Pancreas (tissue), 10 donors: Measurements from ENCODE around the gene TENM4. TPM values are rescaled to one million over a fixed set of nuclear protein-coding genes. Genes with fewer than 3 reads are reported as not detected.
A peak's percentile ranks its signal among the peaks of the same experiment; 100 is the strongest.

Experiments used
- ATAC-seq, 4 donors: fragments of 200-7000 bp; cut with Tn5 transposase; one replicate each; pipeline versions ENCODE4 v1.8.0 to v1.9.1; 2020; ENCODE audit warnings: mild to moderate bottlenecking in 4 of 4, moderate library complexity in 4 of 4
- DNase-seq, 6 donors: peaks; one replicate each; pipeline ENCODE4 v3.0.0-alpha.2; 2020
- FAIRE-seq: peaks from 2 replicates; lab custom pipeline; 2012; peaks lifted over from hg19 to GRCh38; lab: Jason Lieb, UNC
- H3K27ac ChIP-seq, 4 donors: fragments of 200-600 bp; sonication (generic); 1 replicate in 3 of 4; 2 replicates in 1 of 4; pipeline versions ENCODE4 v1.5.0 to v1.8.0; 2020
- H3K27me3 ChIP-seq, 4 donors: fragments of 200-600 bp; one replicate each; pipeline ENCODE4 v1.8.0; 2021
- H3K36me3 ChIP-seq, 3 donors: fragments of 200-600 bp; sonication (generic) in 1 of 3; one replicate each; pipeline versions ENCODE4 v1.5.0 to v1.8.0; 2020 to 2021
- H3K4me1 ChIP-seq, 3 donors: fragments of 200-600 bp; one replicate each; pipeline ENCODE4 v1.8.0; 2021
- H3K4me3 ChIP-seq, 4 donors: fragments of 200-600 bp; sonication (generic) in 2 of 4; one replicate each; pipeline versions ENCODE4 v1.5.0 to v1.8.0; 2020 to 2021
- H3K9me3 ChIP-seq, 4 donors: fragments of 200-600 bp; one replicate each; pipeline ENCODE4 v1.8.0; 2021
- CTCF ChIP-seq, 4 donors: fragments of 200-600 bp; sonication (generic) in 3 of 4; IDR thresholded peaks; one replicate each; pipeline versions ENCODE4 v1.5.0 to v1.8.0; 2021; ENCODE audit warnings: antibody characterized with exemption in 4 of 4
- WGBS, 2 donors: extraction: QIAGEN DNeasy Blood & Tissue Kit; methylation state at CpG; one replicate each; pipeline ENCODE4 v1.1.7; 2013; 5-methylcytosine and 5-hydroxymethylcytosine counted together
- intact Hi-C, 3 donors: fragments of 100-400 bp; cut with DNase I; formaldehyde crosslinking; loops; one replicate each; pipeline versions ENCODE4 v1.11.1 to v1.14.2; 2022
- polyA plus RNA-seq, 2 donors: library from polyadenylated mRNA; stranded (reverse); fragments of 200-250 nt; gene quantifications; one replicate each; pipeline ENCODE4 v1.2.3, GENCODE V29; 2013
- total RNA-seq, 6 donors: library from RNA; stranded (reverse); fragmentation: NEBNext Ultra II Directional in 4 of 6; extraction: Animal tissue kit (Norgen Biotek cat#: 25700) in 4 of 6; gene quantifications; one replicate each; pipeline versions ENCODE4 v1.2.1 to v1.2.4, GENCODE V29; 2021 to 2023
- donor health status: healthy with polysubstance abuse.
- donor health status: DM: no; HTN: no; CAD: no; lungs with moderate emphysema.
- donor health status: DM: no; HTN: no; CAD: no.
- donor health status: control.
- donor health status: control.
- donor health status: Bipolar disorder and iron deficiency.
- donor health status: DM: yes; HTN: yes; CAD: no.
- donor health status: DM: no; HTN: no; CAD: no.
- donor health status: DM: no; HTN: no; CAD: no.
- donor health status: DM: yes; HTN: yes; CAD: no.

The TENM4 gene
- 1 to 10 TPM in 3 of 6 donors, under 1 TPM in 3; 0.37 to 6.8 (median 1.3) TPM for total RNA-seq
- 1 to 10 TPM in 1 of 2 donors, under 1 TPM in 1; 0.91 to 1.6 TPM for polyA plus RNA-seq

- H3K27ac ChIP-seq = peak within 1 kb of the TSS in 1 of 4 donors; percentile 19
- ATAC-seq (peak; percentile 35 to 68 (median 65)), DNase-seq (peak in 5 of 6 donors; percentile 23 to 69 (median 48)), FAIRE-seq (no peak)
- intact Hi-C loops = no loop called here
- no peaks in the 10 kb centered on the region for H3K9me3 ChIP-seq
- TF ChIP-seq CTCF (IDR thresholded peaks at IDR 0.05) = no peak
- peaks cover 0 to 21% (median 6%) of the 10 kb centered on the region in 3 donors for H3K4me1 ChIP-seq
- peaks cover 0 to 24% (median 4%) of the 10 kb centered on the region in 4 donors for H3K27me3 ChIP-seq
- H3K36me3 ChIP-seq = no peaks in the 10 kb centered on the region
- WGBS, 2 donors = 2% methylated on average over 61 to 74 of the region's 74 CpGs
- peak within 1 kb of the TSS; percentile 7 to 55 (median 22) for H3K4me3 ChIP-seq
These were observed at the start of gene TENM4 for GRCh38 chr11:79440571-79441460. Gene TENM4, minus strand, starts transcription at chr11:79441030. Its CDS starts 371,086 bp downstream, at chr11:79069944.

GRCh38 chr11:79488286-79488685 lies 47.5 kb upstream of the TENM4 start:
- intact Hi-C loops = no loop called here
- Histone ChIP-seq H3K4me1 (no peaks in the 10 kb centered on the region), H3K9me3 (no peaks in the 10 kb centered on the region), H3K27me3 (peaks cover 0 to 4% (median 0%) of the 10 kb centered on the region in 4 donors), H3K27ac (no peak overlapping the region), H3K4me3 (no peak overlapping the region), H3K36me3 (no peaks in the 10 kb centered on the region)
- DNase-seq = no peak
- WGBS, 2 donors = 53 to 59% methylated on average over 4 of the region's 4 CpGs
- FAIRE-seq = no peak
- ATAC-seq = peak in 1 of 4 donors; percentile 20
- TF ChIP-seq CTCF (IDR thresholded peaks at IDR 0.05) = no peak

GRCh38 chr11:79487412-79487811 lies 46.6 kb upstream of the TENM4 start:
- Histone ChIP-seq H3K27me3 (peaks cover 0 to 4% (median 0%) of the 10 kb centered on the region in 4 donors), H3K4me3 (no peak overlapping the region), H3K27ac (no peak overlapping the region), H3K9me3 (no peaks in the 10 kb centered on the region), H3K36me3 (no peaks in the 10 kb centered on the region), H3K4me1 (no peaks in the 10 kb centered on the region)
- FAIRE-seq (no peak), DNase-seq (no peak), ATAC-seq (no peak)
- TF ChIP-seq CTCF (IDR thresholded peaks at IDR 0.05) = no peak
- intact Hi-C loops = no loop called here
- WGBS, 2 donors = 68 to 74% methylated on average over 2 of the region's 2 CpGs

GRCh38 chr11:79486242-79486984 lies 45.6 kb upstream of the TENM4 start:
- DNase-seq = no peak

More at GRCh38 chr11:79486242-79486984, 45.6 kb upstream of the TENM4 start:
- intact Hi-C loops = no loop called here
- no peaks in the 10 kb centered on the region for H3K9me3 ChIP-seq
- TF ChIP-seq CTCF (IDR thresholded peaks at IDR 0.05) = no peak
- WGBS, 2 donors = 56 to 63% methylated on average over 6 of the region's 6 CpGs
- no peak overlapping the region for H3K27ac ChIP-seq
- H3K27me3 ChIP-seq = peaks cover 0 to 4% (median 0%) of the 10 kb centered on the region in 4 donors
- no peak overlapping the region for H3K4me3 ChIP-seq
- H3K4me1 ChIP-seq = no peaks in the 10 kb centered on the region
- ATAC-seq (no peak), FAIRE-seq (no peak)
- no peaks in the 10 kb centered on the region for H3K36me3 ChIP-seq
